RKO (cell line): ENCODE data around the gene ARHGAP26.

Source experiments
- DNase-seq: peaks from one replicate; pipeline ENCODE4 v3.0.0-alpha.2; 2016; ENCODE audit warnings: low spot score

ARHGAP26 gene

GRCh38 chr5:142876817-142877216 is 106.6 kb downstream of the ARHGAP26 start:
- DNase-seq, result no peak

- no peak for DNase-seq
Observed at GRCh38 chr5:142878111-142878510, 107.9 kb downstream of the ARHGAP26 start.

GRCh38 chr5:142878638-142879037 is 108.5 kb downstream of the ARHGAP26 start:
- DNase-seq, result no peak

GRCh38 chr5:142881076-142881783 is 111.1 kb downstream of the ARHGAP26 start:
- DNase-seq, result no peak

- no peak for DNase-seq
Observed at GRCh38 chr5:142881784-142882126, 111.6 kb downstream of the ARHGAP26 start.

- no peak for DNase-seq
Observed at GRCh38 chr5:142883025-142883424, 112.8 kb downstream of the ARHGAP26 start.

GRCh38 chr5:142883438-142883837 is 113.3 kb downstream of the ARHGAP26 start:
- DNase-seq, result no peak

GRCh38 chr5:142884029-142884428 is 113.9 kb downstream of the ARHGAP26 start:
- no peak for DNase-seq

GRCh38 chr5:142886211-142886610 is 116.0 kb downstream of the ARHGAP26 start:
- DNase-seq, result no peak

- DNase-seq, result no peak
Observed at GRCh38 chr5:142886956-142887355, 116.8 kb downstream of the ARHGAP26 start.

- peak; percentile 73 for DNase-seq
Observed at GRCh38 chr5:142888469-142889085, 118.4 kb downstream of the ARHGAP26 start.

GRCh38 chr5:142892021-142892420 is 121.8 kb downstream of the ARHGAP26 start:
- no peak for DNase-seq

GRCh38 chr5:142894315-142894714 is 124.1 kb downstream of the ARHGAP26 start:
- DNase-seq, result no peak

- DNase-seq, result no peak
Observed at GRCh38 chr5:142894749-142895148, 124.6 kb downstream of the ARHGAP26 start.

GRCh38 chr5:142896325-142897007 is 126.3 kb downstream of the ARHGAP26 start:
- DNase-seq, result no peak

GRCh38 chr5:142897328-142897727 is 127.2 kb downstream of the ARHGAP26 start:
- DNase-seq, result no peak

GRCh38 chr5:142900927-142901326 is 130.8 kb downstream of the ARHGAP26 start:
- DNase-seq, result no peak

GRCh38 chr5:142901476-142902185 is 131.5 kb downstream of the ARHGAP26 start:
- no peak for DNase-seq

- no peak for DNase-seq
Observed at GRCh38 chr5:142902186-142902965, 132.2 kb downstream of the ARHGAP26 start.

GRCh38 chr5:142904416-142904815 is 134.2 kb downstream of the ARHGAP26 start:
- no peak for DNase-seq

- DNase-seq, result no peak
Observed at GRCh38 chr5:142905348-142905747, 135.2 kb downstream of the ARHGAP26 start.
